ENCODE results near the gene UPK1A. TPM values are rescaled to one million over a fixed set of nuclear protein-coding genes. Genes with fewer than 3 reads are reported as not detected.

UPK1A gene
- total RNA-seq, 2 experiments from 2014 or later: not detected

DNA sequence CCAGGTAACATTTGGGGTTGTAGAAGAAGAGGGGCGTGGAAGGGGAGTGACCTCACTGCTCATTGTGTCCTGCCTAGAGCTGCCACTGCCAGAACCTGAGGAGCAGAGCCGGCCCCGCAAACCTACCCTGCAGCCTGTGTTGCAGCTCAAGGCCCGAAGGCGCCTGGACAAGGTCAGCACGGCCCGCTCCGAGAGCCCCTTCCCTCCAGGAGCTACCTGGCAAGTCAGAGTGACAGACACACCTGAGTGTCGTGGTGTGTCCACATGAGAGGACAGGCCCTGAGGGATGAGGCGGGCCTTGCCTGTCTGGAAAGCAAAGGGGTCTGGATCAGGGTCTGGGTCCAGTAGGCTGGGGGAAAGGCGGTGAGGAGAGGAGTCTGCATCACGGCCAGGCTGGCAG lies 58.2 kb downstream of the UPK1A start:
- Histone ChIP-seq H3K9me3 (ENCODE audit: low read length) (no peaks in the 10 kb centered on the region), H3K4me1 (ENCODE audit: insufficient read depth, low read length, poor library complexity, severe bottlenecking) (peaks cover under 1% of the 10 kb centered on the region), H3K79me2 (ENCODE audit: insufficient read depth, low read depth, low read length) (peaks cover 3% of the 10 kb centered on the region), H3K27ac (ENCODE audit: low read depth, low read length, poor library complexity, severe bottlenecking) (no peak overlapping the region), H3K4me2 (ENCODE audit: low read length) (no peak overlapping the region), H3K36me3 (ENCODE audit: insufficient read depth, low read length) (peaks cover 93% of the 10 kb centered on the region), H2AFZ (ENCODE audit: low read length) (no peak overlapping the region), H3K9me2 (ENCODE audit: insufficient read depth, low read length) (no peaks in the 10 kb centered on the region), H3K4me3 (ENCODE audit: low read depth, low read length, poor library complexity, severe bottlenecking) (no peak overlapping the region), H4K20me1 (ENCODE audit: insufficient read depth, low read length) (no peaks in the 10 kb centered on the region)
- ChIA-PET POLR2A (no interaction called here), CTCF (ENCODE audit: unreplicated experiment) (no interaction called here)
- no peak for TF ChIP-seq EZH2phosphoT487 (IDR thresholded peaks at IDR 0.05; ENCODE audit: borderline replicate concordance, low read depth, low read length)
- TF ChIP-seq, protein P1, sequence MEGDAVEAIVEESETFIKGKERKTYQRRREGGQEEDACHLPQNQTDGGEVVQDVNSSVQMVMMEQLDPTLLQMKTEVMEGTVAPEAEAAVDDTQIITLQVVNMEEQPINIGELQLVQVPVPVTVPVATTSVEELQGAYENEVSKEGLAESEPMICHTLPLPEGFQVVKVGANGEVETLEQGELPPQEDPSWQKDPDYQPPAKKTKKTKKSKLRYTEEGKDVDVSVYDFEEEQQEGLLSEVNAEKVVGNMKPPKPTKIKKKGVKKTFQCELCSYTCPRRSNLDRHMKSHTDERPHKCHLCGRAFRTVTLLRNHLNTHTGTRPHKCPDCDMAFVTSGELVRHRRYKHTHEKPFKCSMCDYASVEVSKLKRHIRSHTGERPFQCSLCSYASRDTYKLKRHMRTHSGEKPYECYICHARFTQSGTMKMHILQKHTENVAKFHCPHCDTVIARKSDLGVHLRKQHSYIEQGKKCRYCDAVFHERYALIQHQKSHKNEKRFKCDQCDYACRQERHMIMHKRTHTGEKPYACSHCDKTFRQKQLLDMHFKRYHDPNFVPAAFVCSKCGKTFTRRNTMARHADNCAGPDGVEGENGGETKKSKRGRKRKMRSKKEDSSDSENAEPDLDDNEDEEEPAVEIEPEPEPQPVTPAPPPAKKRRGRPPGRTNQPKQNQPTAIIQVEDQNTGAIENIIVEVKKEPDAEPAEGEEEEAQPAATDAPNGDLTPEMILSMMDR (conservative IDR thresholded peaks at IDR 0.05; ENCODE audit: low read length): no peak
- intact Hi-C loops (cut with micrococcal nuclease; ENCODE audit: unreplicated experiment): no loop called here
- DNase-seq (ENCODE audit: low spot score): no peak
- BruUV-seq (replicated peaks): no TSS peak

DNA sequence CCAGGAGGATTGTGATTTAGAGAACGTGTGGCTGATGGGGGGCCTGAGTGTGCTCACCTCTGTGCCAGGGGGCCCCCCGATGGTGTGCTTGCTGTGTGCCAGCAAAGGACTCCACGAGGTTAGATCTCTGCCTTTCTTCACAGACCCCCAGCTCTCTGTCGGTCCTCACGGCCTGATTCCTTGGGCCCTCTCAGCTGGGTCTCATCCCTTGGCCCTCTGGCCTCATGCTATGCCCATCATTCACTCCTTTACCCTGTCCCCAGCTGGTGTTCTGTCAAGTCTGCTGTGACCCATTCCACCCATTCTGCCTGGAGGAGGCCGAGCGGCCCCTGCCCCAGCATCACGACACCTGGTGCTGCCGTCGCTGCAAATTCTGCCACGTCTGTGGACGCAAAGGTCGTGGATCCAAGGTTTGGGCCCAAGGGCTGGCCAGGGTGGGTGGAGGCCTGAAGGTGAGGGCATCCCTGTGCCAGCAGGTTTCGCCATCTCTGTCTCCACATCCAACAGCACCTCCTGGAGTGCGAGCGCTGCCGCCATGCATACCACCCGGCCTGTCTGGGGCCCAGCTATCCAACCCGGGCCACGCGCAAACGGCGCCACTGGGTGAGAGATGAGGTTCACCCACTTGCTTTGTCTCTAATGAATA lies 59.0 kb downstream of the UPK1A start:
- no TSS peak for BruUV-seq (replicated peaks)
- no peaks in the 10 kb centered on the region for H3K9me3 ChIP-seq (ENCODE audit: low read length)
- H3K4me2 ChIP-seq (ENCODE audit: low read length): no peak overlapping the region
- no peaks in the 10 kb centered on the region for H3K79me2 ChIP-seq (ENCODE audit: insufficient read depth, low read depth, low read length)
- H3K27ac ChIP-seq (ENCODE audit: low read depth, low read length, poor library complexity, severe bottlenecking): no peak overlapping the region
- peaks cover 93% of the 10 kb centered on the region for H3K36me3 ChIP-seq (ENCODE audit: insufficient read depth, low read length)
- no peak overlapping the region for H3K4me3 ChIP-seq (ENCODE audit: low read depth, low read length, poor library complexity, severe bottlenecking)
- ChIA-PET CTCF (ENCODE audit: unreplicated experiment) (no interaction called here), POLR2A (no interaction called here)
- no peaks in the 10 kb centered on the region for H4K20me1 ChIP-seq (ENCODE audit: insufficient read depth, low read length)
- DNase-seq (ENCODE audit: low spot score): no peak
- H3K9me2 ChIP-seq (ENCODE audit: insufficient read depth, low read length): no peaks in the 10 kb centered on the region
- TF ChIP-seq, protein P1 (conservative IDR thresholded peaks at IDR 0.05; ENCODE audit: low read length): no peak
- no peak for TF ChIP-seq EZH2phosphoT487 (IDR thresholded peaks at IDR 0.05; ENCODE audit: borderline replicate concordance, low read depth, low read length)
- H3K4me1 ChIP-seq (ENCODE audit: insufficient read depth, low read length, poor library complexity, severe bottlenecking): no peaks in the 10 kb centered on the region
- H2AFZ ChIP-seq (ENCODE audit: low read length): no peak overlapping the region
- intact Hi-C loops (cut with micrococcal nuclease; ENCODE audit: unreplicated experiment): no loop called here

DNA sequence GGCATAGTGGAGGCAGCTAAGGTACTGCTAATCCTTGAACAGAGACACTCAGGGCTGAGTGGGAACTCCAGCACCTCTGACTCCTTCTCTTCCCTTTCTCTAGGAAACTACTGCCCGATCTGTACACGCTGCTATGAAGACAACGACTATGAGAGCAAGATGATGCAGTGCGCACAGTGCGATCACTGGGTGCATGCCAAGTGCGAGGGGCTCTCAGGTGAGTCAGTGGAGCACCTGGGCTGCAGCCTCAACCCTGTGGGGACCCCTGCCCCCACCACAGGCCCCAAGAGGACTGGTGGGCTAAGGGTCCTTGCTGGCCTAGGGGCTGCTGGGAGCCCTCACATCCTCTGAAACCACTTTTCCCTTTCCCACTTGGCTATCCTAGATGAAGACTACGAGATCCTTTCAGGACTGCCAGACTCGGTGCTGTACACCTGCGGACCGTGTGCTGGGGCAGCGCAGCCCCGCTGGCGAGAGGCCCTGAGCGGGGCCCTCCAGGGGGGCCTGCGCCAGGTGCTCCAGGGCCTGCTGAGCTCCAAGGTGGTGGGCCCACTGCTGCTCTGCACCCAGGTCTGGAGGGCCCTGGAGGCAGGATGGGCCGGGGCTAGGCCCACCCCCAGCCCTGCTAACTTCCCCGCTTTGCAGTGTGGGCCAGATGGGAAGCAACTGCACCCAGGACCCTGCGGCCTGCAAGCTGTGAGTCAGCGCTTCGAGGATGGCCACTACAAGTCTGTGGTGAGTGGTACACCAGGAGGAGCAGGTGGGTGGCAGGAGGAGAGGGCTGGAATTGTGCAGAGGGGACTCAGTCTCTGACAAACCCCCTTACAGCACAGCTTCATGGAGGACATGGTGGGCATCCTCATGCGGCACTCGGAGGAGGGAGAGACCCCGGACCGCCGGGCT lies 61.0 kb downstream of the UPK1A start:
- CTCF ChIA-PET (ENCODE audit: unreplicated experiment): no interaction called here
- BruUV-seq (replicated peaks): TSS peak; percentile 24
- intact Hi-C loops (cut with micrococcal nuclease; ENCODE audit: unreplicated experiment): no loop called here
- DNase-seq (ENCODE audit: low spot score): no peak
- H3K9me3 ChIP-seq (ENCODE audit: low read length): no peaks in the 10 kb centered on the region
- H3K27ac ChIP-seq (ENCODE audit: low read depth, low read length, poor library complexity, severe bottlenecking): no peak overlapping the region
- peaks cover 98% of the 10 kb centered on the region for H3K36me3 ChIP-seq (ENCODE audit: insufficient read depth, low read length)
- no peak overlapping the region for H3K4me2 ChIP-seq (ENCODE audit: low read length)
- no peaks in the 10 kb centered on the region for H3K9me2 ChIP-seq (ENCODE audit: insufficient read depth, low read length)
- no peaks in the 10 kb centered on the region for H3K4me1 ChIP-seq (ENCODE audit: insufficient read depth, low read length, poor library complexity, severe bottlenecking)
- H3K79me2 ChIP-seq (ENCODE audit: insufficient read depth, low read depth, low read length): no peaks in the 10 kb centered on the region
- POLR2A ChIA-PET: no interaction called here
- H2AFZ ChIP-seq (ENCODE audit: low read length): no peak overlapping the region
- H3K4me3 ChIP-seq (ENCODE audit: low read depth, low read length, poor library complexity, severe bottlenecking): no peak overlapping the region
- H4K20me1 ChIP-seq (ENCODE audit: insufficient read depth, low read length): no peaks in the 10 kb centered on the region
- TF ChIP-seq EZH2phosphoT487 (IDR thresholded peaks at IDR 0.05; ENCODE audit: borderline replicate concordance, low read depth, low read length): no peak
- TF ChIP-seq, protein P1 (conservative IDR thresholded peaks at IDR 0.05; ENCODE audit: low read length): no peak
